Measurements from ENCODE around the gene NPAS3. TPM values are rescaled to one million over a fixed set of nuclear protein-coding genes. Genes with fewer than 3 reads are reported as not detected.

Gene NPAS3
- total RNA-seq, 1 donor from 2014 or later, result not detected

DNA sequence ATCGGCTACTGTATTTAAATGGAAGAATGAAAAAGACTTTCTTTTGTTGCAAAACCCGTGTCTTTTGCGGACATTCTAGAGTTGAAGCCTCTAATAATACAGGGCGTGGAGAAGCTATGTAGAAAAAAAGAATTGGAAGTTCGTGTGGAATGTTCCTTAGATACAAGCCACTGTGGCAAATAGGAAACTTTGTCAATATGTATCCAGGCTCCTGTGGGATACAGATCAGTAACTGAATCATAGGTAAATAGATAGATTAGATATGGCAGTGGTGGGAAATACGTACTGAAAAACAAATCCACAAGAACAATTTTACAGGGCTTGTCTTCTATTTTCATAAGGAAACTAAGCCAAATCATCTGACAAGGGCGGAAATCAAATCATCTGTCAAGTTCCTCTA, 766.8 kb downstream of the NPAS3 start:
- intact Hi-C loops (cut with micrococcal nuclease), result no loop called here
- Mint-ChIP-seq H3K9me3 (no peaks in the 10 kb centered on the region), H3K4me3 (no peak overlapping the region)

DNA sequence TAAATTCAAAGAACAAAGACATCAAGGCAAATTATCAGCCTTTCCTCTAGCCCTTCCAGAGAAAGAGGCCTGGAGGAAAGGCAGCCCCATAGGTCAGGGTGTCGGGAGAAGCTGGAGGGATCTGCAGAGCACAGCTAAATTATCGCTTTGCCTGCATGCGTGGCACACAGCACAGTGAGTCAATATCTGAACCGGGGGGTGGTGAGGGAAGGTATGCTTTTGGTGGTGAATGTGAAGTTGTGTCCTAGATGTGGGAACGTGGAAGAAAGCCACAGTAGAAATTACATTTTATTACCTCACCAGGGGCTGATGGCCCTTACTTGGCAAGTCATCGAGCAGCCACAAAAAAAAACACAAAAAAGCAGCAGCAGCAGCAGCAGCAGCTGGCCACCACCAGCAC, 769.0 kb downstream of the NPAS3 start:
- H3K4me3 Mint-ChIP-seq, result no peak overlapping the region
- no peak for DNase-seq
- H3K4me1 Mint-ChIP-seq, result no peaks in the 10 kb centered on the region
- no peak overlapping the region for H3K27ac Mint-ChIP-seq
- intact Hi-C loops (cut with micrococcal nuclease), result no loop called here
- no peaks in the 10 kb centered on the region for H3K36me3 Mint-ChIP-seq (ENCODE audit: low read depth)
- no peaks in the 10 kb centered on the region for H3K9me3 Mint-ChIP-seq
- no peaks in the 10 kb centered on the region for H3K27me3 Mint-ChIP-seq

More for the DNA sequence above, 766.8 kb downstream of the NPAS3 start:
- DNase-seq, result no peak
- no peak overlapping the region for H3K27ac Mint-ChIP-seq
- H3K4me1 Mint-ChIP-seq, result no peaks in the 10 kb centered on the region
- no peaks in the 10 kb centered on the region for H3K27me3 Mint-ChIP-seq
- no peaks in the 10 kb centered on the region for H3K36me3 Mint-ChIP-seq (ENCODE audit: low read depth)

DNA sequence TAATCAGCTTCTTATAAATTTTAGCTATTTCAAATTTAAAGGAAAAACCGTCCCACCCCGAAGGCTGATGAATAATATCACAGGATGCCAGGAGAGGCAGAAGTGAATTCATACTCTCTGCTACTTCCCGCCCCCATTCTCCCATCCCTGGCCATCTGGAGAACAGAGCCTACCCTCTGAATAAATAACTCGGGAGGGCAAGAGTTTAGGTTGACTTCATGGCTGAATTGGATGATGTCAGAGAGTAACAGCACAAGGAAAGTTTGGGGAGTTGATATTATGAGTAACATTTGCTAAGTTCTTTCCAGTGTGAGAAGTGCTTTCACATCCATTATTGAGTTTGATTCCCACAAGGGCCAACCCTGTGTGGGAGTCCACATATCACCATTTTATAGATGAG, 770.6 kb downstream of the NPAS3 start:
- H3K27ac Mint-ChIP-seq, result no peak overlapping the region
- H3K9me3 Mint-ChIP-seq, result no peaks in the 10 kb centered on the region
- H3K4me3 Mint-ChIP-seq, result no peak overlapping the region
- H3K36me3 Mint-ChIP-seq (ENCODE audit: low read depth), result no peaks in the 10 kb centered on the region
- no peaks in the 10 kb centered on the region for H3K4me1 Mint-ChIP-seq
- DNase-seq, result no peak
- intact Hi-C loops (cut with micrococcal nuclease), result no loop called here
- H3K27me3 Mint-ChIP-seq, result no peaks in the 10 kb centered on the region

DNA sequence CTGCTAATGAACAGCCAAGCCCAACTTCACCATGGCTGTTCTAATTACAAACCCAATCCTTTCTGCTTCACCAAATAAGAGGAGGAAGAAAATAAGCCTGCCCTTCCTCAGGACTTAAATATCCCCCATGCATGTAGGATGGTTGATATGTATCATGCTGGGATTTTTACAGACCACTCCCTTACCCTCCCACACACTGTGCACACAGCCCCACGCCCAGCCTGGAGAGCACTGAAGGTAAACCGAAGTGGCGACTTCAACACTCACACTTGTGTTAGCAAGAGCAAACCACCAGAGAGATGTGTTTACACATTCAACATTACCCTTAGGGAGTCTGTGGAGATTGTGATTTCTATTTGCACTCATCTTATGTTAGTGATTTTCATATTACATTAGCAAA, 771.0 kb downstream of the NPAS3 start:
- no peak overlapping the region for H3K4me3 Mint-ChIP-seq
- no peak overlapping the region for H3K27ac Mint-ChIP-seq
- no peak for DNase-seq
- H3K27me3 Mint-ChIP-seq, result no peaks in the 10 kb centered on the region
- intact Hi-C loops (cut with micrococcal nuclease), result no loop called here
- H3K9me3 Mint-ChIP-seq, result no peaks in the 10 kb centered on the region
- H3K4me1 Mint-ChIP-seq, result no peaks in the 10 kb centered on the region
- no peaks in the 10 kb centered on the region for H3K36me3 Mint-ChIP-seq (ENCODE audit: low read depth)

DNA sequence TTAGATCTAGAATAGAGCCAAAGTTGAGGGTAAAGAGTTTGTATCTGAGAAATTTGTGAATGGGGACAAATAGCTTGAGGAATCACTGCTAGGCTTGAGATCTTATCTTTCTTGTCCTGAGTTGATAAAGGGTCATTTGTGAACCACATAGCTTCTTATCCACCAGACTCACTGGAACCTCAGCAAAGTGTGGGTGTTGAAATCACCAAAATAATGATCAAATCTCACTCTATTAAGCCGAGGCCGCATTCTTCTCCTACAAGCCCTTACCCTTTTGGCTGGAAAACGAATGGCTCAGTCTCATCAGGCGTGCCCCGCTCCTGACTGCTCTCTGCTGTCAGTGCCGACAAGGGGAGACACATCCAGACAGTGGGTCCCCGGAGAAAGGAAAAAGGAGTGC, 771.6 kb downstream of the NPAS3 start:
- DNase-seq, result no peak
- Mint-ChIP-seq H3K9me3 (no peaks in the 10 kb centered on the region), H3K27me3 (no peaks in the 10 kb centered on the region), H3K36me3 (ENCODE audit: low read depth) (no peaks in the 10 kb centered on the region), H3K4me1 (no peaks in the 10 kb centered on the region), H3K4me3 (no peak overlapping the region), H3K27ac (no peak overlapping the region)
- intact Hi-C loops (cut with micrococcal nuclease), result no loop called here

DNA sequence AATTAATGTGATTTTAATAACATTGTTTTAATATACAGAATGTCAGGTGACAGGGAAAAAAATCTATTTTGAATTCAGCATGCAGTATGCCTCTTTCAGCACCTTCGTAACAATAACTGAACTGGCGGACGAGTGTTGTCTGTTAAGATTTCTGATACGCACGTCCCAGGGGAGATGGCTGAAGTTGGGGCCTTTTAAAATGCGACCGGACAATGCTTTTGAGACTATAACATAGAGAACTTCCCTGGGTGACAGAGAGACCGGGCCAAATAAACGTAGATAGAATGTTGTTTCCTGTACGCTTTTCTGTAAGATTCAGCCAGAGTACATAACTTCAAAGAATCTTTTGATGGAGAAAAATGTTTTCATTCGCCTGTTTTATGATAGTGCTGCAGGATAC, 772.5 kb downstream of the NPAS3 start:
- Mint-ChIP-seq H3K27me3 (no peaks in the 10 kb centered on the region), H3K27ac (no peak overlapping the region)
- intact Hi-C loops (cut with micrococcal nuclease), result no loop called here

DNA sequence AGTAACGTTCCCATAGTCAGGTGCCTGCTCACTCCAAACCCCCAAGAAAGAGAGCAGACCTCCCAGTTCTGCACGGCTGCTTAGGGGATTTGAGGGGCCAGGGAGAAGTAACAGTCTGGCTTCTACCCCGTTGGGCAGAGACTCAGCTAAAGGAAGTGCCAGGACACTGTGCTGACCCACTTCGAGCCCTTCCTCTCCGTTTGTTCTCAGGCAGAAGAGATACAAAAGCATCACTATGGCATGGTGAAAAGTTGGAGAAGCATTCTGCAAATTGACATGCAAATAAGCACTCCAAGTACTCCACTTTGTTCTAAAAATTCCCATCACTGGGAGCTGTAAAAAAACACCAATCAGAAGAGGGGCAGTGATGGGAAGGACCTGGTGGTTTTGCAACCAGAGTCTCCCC, 773.1 kb downstream of the NPAS3 start:
- DNase-seq, result no peak
- no peak overlapping the region for H3K27ac Mint-ChIP-seq
- no peaks in the 10 kb centered on the region for H3K36me3 Mint-ChIP-seq (ENCODE audit: low read depth)
- no peaks in the 10 kb centered on the region for H3K27me3 Mint-ChIP-seq
- H3K4me1 Mint-ChIP-seq, result no peaks in the 10 kb centered on the region
- intact Hi-C loops (cut with micrococcal nuclease), result no loop called here
- H3K9me3 Mint-ChIP-seq, result no peaks in the 10 kb centered on the region
- H3K4me3 Mint-ChIP-seq, result no peak overlapping the region

More for the DNA sequence above, 772.5 kb downstream of the NPAS3 start:
- no peaks in the 10 kb centered on the region for H3K4me1 Mint-ChIP-seq
- no peaks in the 10 kb centered on the region for H3K36me3 Mint-ChIP-seq (ENCODE audit: low read depth)
- no peaks in the 10 kb centered on the region for H3K9me3 Mint-ChIP-seq
- H3K4me3 Mint-ChIP-seq, result no peak overlapping the region
- no peak for DNase-seq

DNA sequence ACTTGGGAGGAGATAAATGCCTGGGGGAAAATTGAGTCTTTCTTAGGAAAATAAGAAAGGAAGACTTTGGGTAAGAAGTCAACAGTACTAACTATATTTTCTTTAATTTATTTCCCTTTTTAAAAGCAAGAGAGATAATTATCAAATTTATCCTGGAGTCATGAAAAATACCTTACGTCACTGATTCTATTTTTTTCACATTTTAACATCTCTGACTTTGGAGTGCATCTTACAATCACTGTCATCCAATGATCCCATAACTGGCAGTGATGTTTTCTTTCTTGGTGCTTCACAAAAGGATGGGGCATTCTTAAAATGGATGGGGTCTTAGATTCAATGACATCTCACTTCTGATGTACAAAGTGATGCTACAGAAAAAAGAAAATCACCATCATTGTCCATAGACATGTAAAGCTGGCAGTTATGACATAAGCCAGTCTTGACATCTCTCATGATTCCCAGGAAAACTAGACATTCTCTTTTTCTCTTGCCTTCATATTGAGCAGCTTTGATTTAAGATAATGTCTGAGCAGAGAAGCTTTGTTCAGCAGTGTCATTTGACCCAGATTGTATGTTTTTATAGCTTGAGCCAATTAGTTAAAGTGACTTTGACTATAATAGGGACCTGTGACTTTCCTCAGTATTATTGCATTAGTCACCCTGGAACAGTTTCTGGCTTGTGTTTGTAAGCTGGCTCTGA, 776.0 kb downstream of the NPAS3 start:
- H3K27ac Mint-ChIP-seq, result no peak overlapping the region
- DNase-seq, result no peak
- intact Hi-C loops (cut with micrococcal nuclease), result no loop called here
- no peaks in the 10 kb centered on the region for H3K27me3 Mint-ChIP-seq
- H3K36me3 Mint-ChIP-seq (ENCODE audit: low read depth), result no peaks in the 10 kb centered on the region
- H3K9me3 Mint-ChIP-seq, result no peaks in the 10 kb centered on the region
- H3K4me1 Mint-ChIP-seq, result no peaks in the 10 kb centered on the region
- no peak overlapping the region for H3K4me3 Mint-ChIP-seq

DNA sequence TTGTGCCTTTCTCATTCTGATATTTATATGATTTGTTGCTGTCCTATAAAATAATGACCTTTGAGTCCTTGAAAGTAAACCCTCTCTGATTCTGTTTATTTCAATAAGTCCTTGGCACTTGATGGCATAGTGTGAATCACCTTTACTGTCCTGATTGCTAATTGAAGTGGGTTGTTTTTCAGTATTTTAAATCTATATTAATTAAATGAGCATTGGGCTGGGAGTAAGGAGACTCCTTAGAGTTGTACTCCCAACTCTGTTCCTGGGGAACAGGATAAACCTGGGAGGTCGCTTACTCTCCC, 776.5 kb downstream of the NPAS3 start:
- no peak overlapping the region for H3K27ac Mint-ChIP-seq
- intact Hi-C loops (cut with micrococcal nuclease), result no loop called here
- no peaks in the 10 kb centered on the region for H3K4me1 Mint-ChIP-seq

DNA sequence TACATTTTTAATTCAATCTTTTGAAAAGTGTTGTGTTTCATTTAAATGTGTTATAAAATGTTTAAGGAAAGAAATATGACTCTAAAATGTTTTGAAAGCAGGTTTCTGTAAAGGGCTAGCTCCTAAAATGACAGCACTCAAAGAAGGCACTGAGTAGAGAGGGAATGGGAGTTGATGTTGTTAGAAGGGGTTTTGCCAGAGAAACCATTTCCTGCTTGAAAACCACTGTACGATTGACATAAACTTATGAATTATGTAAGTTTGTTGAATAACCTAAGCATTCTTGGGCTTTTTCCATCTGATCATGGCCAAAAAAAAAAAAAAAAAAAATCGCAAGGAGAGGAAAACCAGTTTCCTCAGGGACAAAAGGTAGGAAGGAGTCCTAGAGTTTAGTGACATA, 778.2 kb downstream of the NPAS3 start:
- DNase-seq, result no peak
- Mint-ChIP-seq H3K4me1 (no peaks in the 10 kb centered on the region), H3K27ac (no peak overlapping the region), H3K27me3 (no peaks in the 10 kb centered on the region), H3K9me3 (no peaks in the 10 kb centered on the region), H3K36me3 (ENCODE audit: low read depth) (no peaks in the 10 kb centered on the region), H3K4me3 (no peak overlapping the region)
- intact Hi-C loops (cut with micrococcal nuclease), result no loop called here

More for the DNA sequence above, 776.5 kb downstream of the NPAS3 start:
- no peak for DNase-seq
- H3K9me3 Mint-ChIP-seq, result no peaks in the 10 kb centered on the region
- H3K36me3 Mint-ChIP-seq (ENCODE audit: low read depth), result no peaks in the 10 kb centered on the region
- H3K4me3 Mint-ChIP-seq, result no peak overlapping the region
- no peaks in the 10 kb centered on the region for H3K27me3 Mint-ChIP-seq

DNA sequence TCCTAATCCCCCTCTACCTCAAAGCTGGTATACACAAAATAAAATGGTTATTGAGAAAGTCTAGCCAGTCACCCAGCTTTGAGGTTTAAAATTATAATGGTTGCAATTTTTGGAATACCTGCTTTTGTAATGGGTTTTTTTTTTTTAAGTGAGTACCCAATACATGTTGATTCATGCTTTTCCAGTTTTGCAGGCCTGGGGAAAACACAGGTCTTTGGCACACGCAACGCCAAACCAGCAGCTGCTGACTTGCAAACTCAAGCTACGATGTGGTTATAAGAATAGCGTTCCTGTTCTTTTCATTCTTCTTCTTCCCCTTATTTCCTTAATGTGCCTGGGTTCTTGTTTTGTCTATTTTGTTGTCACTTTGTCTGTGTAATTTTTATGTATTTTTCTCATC, 779.2 kb downstream of the NPAS3 start:
- no peaks in the 10 kb centered on the region for H3K4me1 Mint-ChIP-seq
- DNase-seq, result no peak
- no peaks in the 10 kb centered on the region for H3K27me3 Mint-ChIP-seq
- intact Hi-C loops (cut with micrococcal nuclease), result no loop called here
- H3K36me3 Mint-ChIP-seq (ENCODE audit: low read depth), result no peaks in the 10 kb centered on the region
- H3K4me3 Mint-ChIP-seq, result no peak overlapping the region
- no peaks in the 10 kb centered on the region for H3K9me3 Mint-ChIP-seq
- no peak overlapping the region for H3K27ac Mint-ChIP-seq

DNA sequence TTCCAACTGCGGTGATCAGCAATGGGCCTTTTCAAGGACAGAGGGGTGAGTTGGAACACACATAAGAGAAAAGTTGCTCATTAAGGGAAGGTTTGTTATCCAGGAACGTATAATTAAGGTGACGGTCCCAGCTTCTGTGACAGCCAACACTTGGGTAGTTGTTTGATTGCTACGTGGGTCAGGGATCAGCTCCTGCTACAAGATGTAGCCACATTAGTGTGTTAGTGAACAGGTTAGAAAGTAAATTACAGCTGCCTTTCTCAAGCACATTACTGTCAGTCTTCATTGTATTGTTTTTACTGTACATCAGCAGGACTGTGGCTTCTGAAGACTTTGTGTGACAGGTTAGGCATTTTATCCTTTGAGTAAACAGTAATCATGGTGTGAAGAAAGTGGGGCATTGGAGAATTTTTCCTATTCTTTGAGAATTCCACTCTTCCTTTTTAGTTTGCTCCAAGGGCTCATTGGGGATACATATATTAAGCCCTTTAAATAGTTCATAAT, 781.7 kb downstream of the NPAS3 start:
- no peak for DNase-seq
- no peaks in the 10 kb centered on the region for H3K4me1 Mint-ChIP-seq
- no peaks in the 10 kb centered on the region for H3K27me3 Mint-ChIP-seq
- intact Hi-C loops (cut with micrococcal nuclease), result no loop called here
- H3K27ac Mint-ChIP-seq, result no peak overlapping the region
- H3K4me3 Mint-ChIP-seq, result no peak overlapping the region
- no peaks in the 10 kb centered on the region for H3K9me3 Mint-ChIP-seq
- H3K36me3 Mint-ChIP-seq (ENCODE audit: low read depth), result no peaks in the 10 kb centered on the region

DNA sequence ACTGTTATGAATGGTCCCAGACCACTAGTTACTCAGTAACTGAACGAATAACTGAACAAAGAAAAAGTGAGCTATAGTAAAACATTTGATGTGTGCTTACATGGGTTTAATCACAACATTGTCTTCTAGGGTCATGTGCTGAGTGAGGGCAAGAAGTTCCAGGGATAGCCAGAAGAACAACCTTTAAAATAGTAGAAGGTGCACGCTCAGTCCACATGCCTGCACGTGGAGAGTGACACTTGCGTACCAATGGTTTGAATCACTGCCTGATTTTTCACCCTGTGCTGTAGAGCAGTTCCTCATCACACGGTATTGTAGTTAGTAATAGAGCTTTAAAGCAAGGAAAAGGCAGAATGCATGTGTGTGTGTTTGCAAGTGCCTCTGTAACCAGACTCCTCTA, 788.0 kb downstream of the NPAS3 start:
- intact Hi-C loops (cut with micrococcal nuclease), result no loop called here
- no peaks in the 10 kb centered on the region for H3K4me1 Mint-ChIP-seq
- no peaks in the 10 kb centered on the region for H3K27me3 Mint-ChIP-seq
- no peak for DNase-seq
- H3K36me3 Mint-ChIP-seq (ENCODE audit: low read depth), result no peaks in the 10 kb centered on the region
- H3K27ac Mint-ChIP-seq, result no peak overlapping the region
- H3K4me3 Mint-ChIP-seq, result no peak overlapping the region
- no peaks in the 10 kb centered on the region for H3K9me3 Mint-ChIP-seq

DNA sequence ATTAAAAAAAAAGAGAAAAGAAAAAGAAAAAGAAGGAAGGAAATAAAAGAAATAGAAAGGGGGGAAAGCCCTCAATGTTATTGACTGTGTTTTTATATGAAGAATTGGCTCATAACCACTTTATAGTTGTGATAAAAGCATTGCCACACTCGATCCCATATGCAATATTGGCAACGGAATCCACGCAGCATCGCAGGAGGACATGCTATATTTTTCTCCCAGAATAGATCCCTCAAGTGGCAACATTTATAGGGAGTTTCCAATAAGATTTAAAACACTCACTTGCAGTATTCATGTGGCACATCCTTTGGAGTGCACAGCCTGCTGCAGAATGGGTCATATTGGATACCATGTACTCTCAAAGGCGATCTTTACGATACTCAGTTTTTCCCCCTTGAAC, 788.9 kb downstream of the NPAS3 start:
- DNase-seq, result no peak
- Mint-ChIP-seq H3K36me3 (ENCODE audit: low read depth) (no peaks in the 10 kb centered on the region), H3K27me3 (no peaks in the 10 kb centered on the region), H3K9me3 (no peaks in the 10 kb centered on the region), H3K4me3 (no peak overlapping the region), H3K27ac (no peak overlapping the region), H3K4me1 (no peaks in the 10 kb centered on the region)
- intact Hi-C loops (cut with micrococcal nuclease), result no loop called here

DNA sequence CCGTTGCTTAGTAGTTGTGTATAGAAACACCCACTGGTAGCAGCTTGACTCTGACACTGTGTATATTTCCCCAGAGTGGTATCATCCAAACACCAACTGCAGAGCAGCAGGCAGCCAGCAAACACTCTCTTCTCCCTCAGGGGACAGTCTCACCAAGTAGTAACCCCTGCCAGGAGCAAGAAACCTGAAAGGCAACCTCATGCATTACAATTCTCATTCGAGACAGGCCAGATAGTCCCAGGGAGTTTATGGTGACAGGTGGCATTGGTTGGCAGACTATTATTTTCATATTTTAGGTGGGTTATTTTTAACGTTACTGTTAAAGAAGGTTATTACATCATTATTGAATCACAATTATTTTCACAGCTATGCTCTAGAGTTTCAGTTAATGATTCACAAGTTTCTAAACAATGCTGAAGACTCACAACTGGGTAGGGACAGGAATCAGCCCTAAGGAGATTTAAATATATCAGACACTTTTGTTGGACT, 789.4 kb downstream of the NPAS3 start:
- H3K36me3 Mint-ChIP-seq (ENCODE audit: low read depth), result no peaks in the 10 kb centered on the region
- no peak overlapping the region for H3K27ac Mint-ChIP-seq
- no peak for DNase-seq
- no peaks in the 10 kb centered on the region for H3K9me3 Mint-ChIP-seq
- intact Hi-C loops (cut with micrococcal nuclease), result no loop called here
- H3K4me3 Mint-ChIP-seq, result no peak overlapping the region
- H3K4me1 Mint-ChIP-seq, result no peaks in the 10 kb centered on the region
- H3K27me3 Mint-ChIP-seq, result no peaks in the 10 kb centered on the region
